Keratinocyte (primary cell): ENCODE measurements around the gene FOXP4. TPM values are rescaled to one million over a fixed set of nuclear protein-coding genes. Genes with fewer than 3 reads are reported as not detected.

ENCODE experiments used
- DNase-seq: peaks from one replicate; pipeline ENCODE4 v3.0.0-alpha.2; 2011; ENCODE audit warnings: low read depth, missing footprints, low spot score
- FAIRE-seq: peaks from 2 replicates; lab custom pipeline; 2011; peaks lifted over from hg19 to GRCh38; lab: Jason Lieb, UNC
- H2AFZ ChIP-seq: 2 replicates; pipeline ENCODE4 v1.6.0; 2012; ENCODE audit warnings: low read length, control low read depth, inconsistent platforms; ENCODE audit not compliant: control insufficient read depth
- H3K27ac ChIP-seq: 2 replicates; pipeline ENCODE4 v1.5.1; 2011; ENCODE audit warnings: low read length; ENCODE audit not compliant: control insufficient read depth, insufficient read depth
- H3K27me3 ChIP-seq: 3 replicates; pipeline ENCODE4 v1.6.0; 2011; ENCODE audit warnings: low read length; ENCODE audit not compliant: control insufficient read depth, insufficient read depth; ENCODE audit errors: extremely low read depth
- H3K36me3 ChIP-seq, 2 experiments: 2 replicates in 1 of 2; 3 replicates in 1 of 2; pipeline ENCODE4 v1.5.1; 2011; ENCODE audit warnings: low read length in 2 of 2, mild to moderate bottlenecking in 1 of 2; ENCODE audit not compliant: control insufficient read depth in 2 of 2, insufficient read depth in 2 of 2; ENCODE audit errors: extremely low read depth in 1 of 2
- H3K4me1 ChIP-seq: 3 replicates; pipeline ENCODE4 v1.5.1; 2011; ENCODE audit warnings: low read length; ENCODE audit not compliant: control insufficient read depth, insufficient read depth; ENCODE audit errors: extremely low read depth
- H3K4me2 ChIP-seq: 3 replicates; pipeline ENCODE4 v1.6.0; 2011; ENCODE audit warnings: low read depth, low read length; ENCODE audit not compliant: control insufficient read depth, insufficient read depth; ENCODE audit errors: extremely low read depth
- H3K4me3 ChIP-seq, 3 experiments: fragments of 200-600 bp in 1 of 3; sonication (generic) in 1 of 3; 2 replicates in 2 of 3; 3 replicates in 1 of 3; pipeline ENCODE4 v1.5.1; 2011 to 2016; ENCODE audit warnings: low read length in 3 of 3, mild to moderate bottlenecking in 3 of 3, control low read depth in 2 of 3, inconsistent platforms in 1 of 3, low read depth in 1 of 3, mixed read lengths in 1 of 3, mixed run types in 1 of 3, moderate library complexity in 1 of 3; ENCODE audit not compliant: control insufficient read depth in 2 of 3, insufficient read depth in 2 of 3; ENCODE audit errors: extremely low read depth in 1 of 3
- H3K79me2 ChIP-seq: 2 replicates; pipeline ENCODE4 v1.6.0; 2012; ENCODE audit warnings: low read length; ENCODE audit not compliant: control insufficient read depth, insufficient read depth
- H3K9ac ChIP-seq: 3 replicates; pipeline ENCODE4 v1.6.0; 2011; ENCODE audit warnings: low read length; ENCODE audit not compliant: control insufficient read depth, insufficient read depth; ENCODE audit errors: extremely low read depth
- H3K9me1 ChIP-seq: 3 replicates; pipeline ENCODE4 v1.6.0; 2011; ENCODE audit warnings: low read length; ENCODE audit not compliant: control insufficient read depth, insufficient read depth; ENCODE audit errors: extremely low read depth
- H3K9me3 ChIP-seq: 2 replicates; pipeline ENCODE4 v1.5.1; 2012; ENCODE audit warnings: low read depth, low read length; ENCODE audit not compliant: control insufficient read depth
- H4K20me1 ChIP-seq: 3 replicates; pipeline ENCODE4 v1.6.0; 2011; ENCODE audit warnings: low read length; ENCODE audit not compliant: control insufficient read depth, insufficient read depth; ENCODE audit errors: extremely low read depth
- EZH2 ChIP-seq: IDR thresholded peaks from one replicate; pipeline ENCODE4 v1.6.1; 2012; ENCODE audit warnings: inconsistent platforms, mild to moderate bottlenecking, low read length, moderate library complexity
- dilution Hi-C: fragments of 300-500 bp; cut with MboI; formaldehyde crosslinking; loops from one replicate; pipeline ENCODE4 v1.7.0; 2020; ENCODE audit warnings: low sequenced_read_pairs; ENCODE audit not compliant: extremely low pct_ligation_motif_present
- polyA plus RNA-seq, 5 experiments: library from polyadenylated mRNA; depleted of rRNA in 3 of 5; stranded (reverse) in 3 of 5; stranded (forward) in 1 of 5; unstranded in 1 of 5; fragments of >200 nt; gene quantifications; 1 replicate in 1 of 5; 2 replicates in 3 of 5; 3 replicates in 1 of 5; pipeline versions ENCODE4 v1.2.1 to v1.2.3, GENCODE V29; 2011 to 2012; ENCODE audit warnings: missing spikeins in 2 of 5, low read depth in 1 of 5, low replicate concordance in 1 of 5
- TF ChIP-seq, protein P1 (sequence below), 3 experiments: IDR thresholded peaks in 1 of 3; conservative IDR thresholded peaks in 1 of 3; optimal IDR thresholded peaks in 1 of 3; 2 replicates in 2 of 3; 3 replicates in 1 of 3; pipeline versions ENCODE3 to v1.5.1; 2011; ENCODE audit warnings: low read length in 3 of 3, mild to moderate bottlenecking in 3 of 3, moderate library complexity in 2 of 3, control low read depth in 1 of 3, inconsistent platforms in 1 of 3; ENCODE audit not compliant: insufficient read depth in 2 of 3; ENCODE audit errors: extremely low read depth in 1 of 3

Gene FOXP4
- polyA plus RNA-seq, 1 donor (not counting 4 experiments of a cell fraction or from before 2014, with no cell fraction given) = 1.1 TPM

DNA sequence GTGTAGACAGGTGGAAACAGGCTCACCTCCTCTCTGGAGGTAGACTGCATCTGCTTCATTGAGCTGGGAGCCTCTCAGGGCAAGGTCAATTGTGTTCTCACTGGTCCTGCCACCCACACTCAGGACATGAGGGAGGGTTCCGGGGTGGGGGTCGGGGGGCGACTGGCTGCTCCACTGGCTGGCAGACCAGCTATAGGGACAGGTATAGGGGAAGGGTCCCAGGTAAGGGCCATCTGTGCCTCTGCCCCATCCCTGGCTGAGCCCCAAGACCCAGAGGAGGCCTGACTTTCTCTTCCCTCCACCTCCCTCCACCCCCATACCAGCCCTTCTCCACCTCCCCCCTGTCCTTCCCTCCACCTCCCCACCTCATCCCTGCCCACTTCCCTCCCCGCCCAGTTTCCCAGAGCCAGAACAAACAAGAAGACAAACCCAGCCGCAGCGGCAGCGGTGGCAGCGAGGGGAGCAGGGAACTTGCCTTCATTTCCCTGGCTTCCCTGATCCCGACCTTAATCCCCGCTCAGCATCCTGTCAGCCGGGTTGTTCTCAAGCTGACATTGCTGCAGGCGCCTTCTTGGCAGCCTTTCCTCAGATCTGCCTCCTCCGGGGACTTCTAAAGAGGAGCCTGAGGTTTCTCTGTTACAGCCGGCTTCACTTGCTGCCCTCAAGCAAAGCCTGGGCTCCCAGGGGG is 18.3 kb upstream of the FOXP4 start:
- no peak for DNase-seq
- Histone ChIP-seq H3K36me3 (no peaks in the 10 kb centered on the region), H3K4me3 (no peak overlapping the region), H3K4me2 (peak overlapping the region; percentile 6), H4K20me1 (no peaks in the 10 kb centered on the region), H3K27ac (no peak overlapping the region), H3K9me3 (no peaks in the 10 kb centered on the region), H3K27me3 (peaks cover 16% of the 10 kb centered on the region), H3K9me1 (no peaks in the 10 kb centered on the region), H3K9ac (no peak overlapping the region), H3K4me1 (no peaks in the 10 kb centered on the region), H2AFZ (no peak overlapping the region), H3K79me2 (no peaks in the 10 kb centered on the region)
- no peak for FAIRE-seq
- TF ChIP-seq, protein P1, sequence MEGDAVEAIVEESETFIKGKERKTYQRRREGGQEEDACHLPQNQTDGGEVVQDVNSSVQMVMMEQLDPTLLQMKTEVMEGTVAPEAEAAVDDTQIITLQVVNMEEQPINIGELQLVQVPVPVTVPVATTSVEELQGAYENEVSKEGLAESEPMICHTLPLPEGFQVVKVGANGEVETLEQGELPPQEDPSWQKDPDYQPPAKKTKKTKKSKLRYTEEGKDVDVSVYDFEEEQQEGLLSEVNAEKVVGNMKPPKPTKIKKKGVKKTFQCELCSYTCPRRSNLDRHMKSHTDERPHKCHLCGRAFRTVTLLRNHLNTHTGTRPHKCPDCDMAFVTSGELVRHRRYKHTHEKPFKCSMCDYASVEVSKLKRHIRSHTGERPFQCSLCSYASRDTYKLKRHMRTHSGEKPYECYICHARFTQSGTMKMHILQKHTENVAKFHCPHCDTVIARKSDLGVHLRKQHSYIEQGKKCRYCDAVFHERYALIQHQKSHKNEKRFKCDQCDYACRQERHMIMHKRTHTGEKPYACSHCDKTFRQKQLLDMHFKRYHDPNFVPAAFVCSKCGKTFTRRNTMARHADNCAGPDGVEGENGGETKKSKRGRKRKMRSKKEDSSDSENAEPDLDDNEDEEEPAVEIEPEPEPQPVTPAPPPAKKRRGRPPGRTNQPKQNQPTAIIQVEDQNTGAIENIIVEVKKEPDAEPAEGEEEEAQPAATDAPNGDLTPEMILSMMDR (optimal IDR thresholded peaks at IDR 0.05 in 1 of 3, IDR thresholded peaks at IDR 0.05 in 1 of 3, conservative IDR thresholded peaks at IDR 0.05 in 1 of 3; ENCODE audit: extremely low read depth in 1 of 3, insufficient read depth in 2 of 3, low read length in 3 of 3) = no peak
- TF ChIP-seq EZH2 = no peak
- dilution Hi-C loops = no loop called here

DNA sequence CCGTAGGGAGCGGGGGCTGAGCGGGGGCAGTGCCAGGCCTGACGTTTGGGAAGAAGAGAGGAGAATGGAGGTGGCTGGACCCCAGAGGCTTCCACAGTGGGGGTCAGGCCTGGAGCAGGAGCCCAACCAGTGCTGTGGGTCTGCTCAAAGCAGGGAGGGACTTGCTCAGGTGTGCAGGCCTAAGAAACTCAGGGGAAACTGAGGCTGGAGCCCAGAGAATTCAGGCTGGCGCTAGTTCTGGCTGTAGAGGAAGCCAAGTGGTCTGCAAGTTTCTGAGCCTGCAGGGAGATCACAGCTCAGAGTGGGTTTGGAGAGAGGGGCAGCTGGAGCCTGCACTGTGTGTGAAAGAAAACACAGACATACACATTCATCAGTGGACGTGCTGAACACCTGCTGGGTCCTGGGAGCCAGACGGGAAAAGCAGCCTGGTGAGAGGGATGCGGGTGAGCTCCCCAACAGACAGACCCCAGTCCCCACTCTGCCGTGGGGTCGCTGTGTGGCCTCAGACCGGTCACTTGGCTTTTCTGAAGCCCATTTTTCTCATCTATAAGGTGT is 17.7 kb upstream of the FOXP4 start:
- Histone ChIP-seq H4K20me1 (no peaks in the 10 kb centered on the region), H3K9ac (no peak overlapping the region), H3K9me1 (no peaks in the 10 kb centered on the region), H3K27ac (no peak overlapping the region), H3K4me2 (no peak overlapping the region), H3K9me3 (no peaks in the 10 kb centered on the region), H3K4me3 (no peak overlapping the region), H2AFZ (no peak overlapping the region), H3K27me3 (peaks cover 10% of the 10 kb centered on the region), H3K79me2 (no peaks in the 10 kb centered on the region), H3K4me1 (no peaks in the 10 kb centered on the region), H3K36me3 (no peaks in the 10 kb centered on the region)
- DNase-seq (no peak), FAIRE-seq (no peak)
- dilution Hi-C loops = no loop called here
- TF ChIP-seq EZH2 = no peak
- TF ChIP-seq, protein P1 (optimal IDR thresholded peaks at IDR 0.05 in 1 of 3, IDR thresholded peaks at IDR 0.05 in 1 of 3, conservative IDR thresholded peaks at IDR 0.05 in 1 of 3; ENCODE audit: extremely low read depth in 1 of 3, insufficient read depth in 2 of 3, low read length in 3 of 3) = no peak
